Dendritic cell treated with granulocyte-macrophage colony-stimulating factor and Interleukin-4, amounts not matched to agents 40 ng/mL and 50 ng/mL, for 4 days (primary cell): Measurements from ENCODE around the gene KMT2C.
"Not testable (repeated sequence)": the region's sequence is repeated elsewhere in the genome, so short reads cannot be mapped to it uniquely, and the experiment has no call there.

Experiments used
- H3K27ac Mint-ChIP-seq: one replicate; pipeline ENCODE4 v1.8.0; 2022; ENCODE audit warnings: mild to moderate bottlenecking, mixed read lengths
- H3K27me3 Mint-ChIP-seq: one replicate; pipeline ENCODE4 v1.8.0; 2022; ENCODE audit warnings: mild to moderate bottlenecking, mixed read lengths
- H3K36me3 Mint-ChIP-seq: one replicate; pipeline ENCODE4 v1.8.0; 2022; ENCODE audit warnings: low read depth, mixed read lengths
- H3K4me1 Mint-ChIP-seq: one replicate; pipeline ENCODE4 v1.8.0; 2022; ENCODE audit warnings: low read depth, mixed read lengths
- H3K4me3 Mint-ChIP-seq: one replicate; pipeline ENCODE4 v1.8.0; 2022; ENCODE audit warnings: mild to moderate bottlenecking, moderate library complexity, mixed read lengths
- H3K9me3 Mint-ChIP-seq: one replicate; pipeline ENCODE4 v1.8.0; 2022; ENCODE audit warnings: mixed read lengths
- intact Hi-C: fragments of 100-400 bp; cut with micrococcal nuclease; formaldehyde crosslinking; loops from one replicate; pipeline ENCODE4 v1.15.0; 2022

KMT2C gene

DNA sequence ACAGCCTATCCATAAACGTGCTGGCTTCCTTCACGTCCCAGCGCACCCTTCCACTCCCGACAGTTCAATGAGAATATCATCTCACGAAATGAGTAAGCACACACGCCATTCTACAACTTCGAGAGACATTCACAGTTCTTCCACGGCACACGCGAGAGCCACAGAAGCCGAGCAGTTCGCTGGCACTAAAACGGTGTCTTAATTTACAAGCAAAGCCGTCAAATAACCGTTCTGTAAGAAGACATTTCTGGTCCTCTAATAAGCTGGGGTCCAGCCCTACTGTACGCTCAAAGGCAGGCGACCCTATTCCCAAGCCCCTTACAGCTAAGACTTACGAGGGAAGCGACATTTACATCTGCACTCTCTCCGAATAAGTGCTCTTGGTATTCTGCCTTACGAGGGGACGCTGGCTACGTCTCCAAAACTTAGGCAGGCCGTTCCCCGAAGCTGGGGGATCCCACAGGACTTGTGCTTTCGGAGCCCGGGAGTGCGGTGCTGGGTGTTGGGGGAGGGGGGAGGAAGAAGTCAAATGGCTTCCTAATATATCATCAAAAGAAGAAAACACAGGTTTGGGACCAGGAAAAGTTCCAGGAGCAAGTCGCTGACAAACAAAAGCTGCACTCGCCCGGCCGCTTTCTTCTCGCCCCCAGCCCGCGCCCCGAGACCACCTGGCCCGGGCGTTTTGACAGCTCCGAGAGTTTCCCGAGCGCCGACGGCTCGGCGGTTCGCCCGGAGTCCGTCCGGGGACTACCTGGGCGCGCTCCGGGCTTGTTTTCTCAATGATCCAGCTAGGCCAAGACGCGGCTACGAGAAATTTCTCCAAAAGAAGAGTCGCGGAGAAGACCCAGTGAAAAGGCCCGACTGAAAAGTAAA is 1.1 kb downstream of the KMT2C start:
- peaks cover 45% of the 10 kb centered on the region for H3K4me1 Mint-ChIP-seq
- H3K27ac Mint-ChIP-seq: peak overlapping the region; percentile 89
- peaks cover 13% of the 10 kb centered on the region for H3K36me3 Mint-ChIP-seq
- not testable (repeated sequence) for H3K9me3 Mint-ChIP-seq, H3K27me3 Mint-ChIP-seq
- intact Hi-C loops: loop anchor here (10.0 kb wide), 1 partner anchor 240 kb away; the partner anchor contains the start of gene XRCC2
- peak overlapping the region; percentile 88 for H3K4me3 Mint-ChIP-seq

DNA sequence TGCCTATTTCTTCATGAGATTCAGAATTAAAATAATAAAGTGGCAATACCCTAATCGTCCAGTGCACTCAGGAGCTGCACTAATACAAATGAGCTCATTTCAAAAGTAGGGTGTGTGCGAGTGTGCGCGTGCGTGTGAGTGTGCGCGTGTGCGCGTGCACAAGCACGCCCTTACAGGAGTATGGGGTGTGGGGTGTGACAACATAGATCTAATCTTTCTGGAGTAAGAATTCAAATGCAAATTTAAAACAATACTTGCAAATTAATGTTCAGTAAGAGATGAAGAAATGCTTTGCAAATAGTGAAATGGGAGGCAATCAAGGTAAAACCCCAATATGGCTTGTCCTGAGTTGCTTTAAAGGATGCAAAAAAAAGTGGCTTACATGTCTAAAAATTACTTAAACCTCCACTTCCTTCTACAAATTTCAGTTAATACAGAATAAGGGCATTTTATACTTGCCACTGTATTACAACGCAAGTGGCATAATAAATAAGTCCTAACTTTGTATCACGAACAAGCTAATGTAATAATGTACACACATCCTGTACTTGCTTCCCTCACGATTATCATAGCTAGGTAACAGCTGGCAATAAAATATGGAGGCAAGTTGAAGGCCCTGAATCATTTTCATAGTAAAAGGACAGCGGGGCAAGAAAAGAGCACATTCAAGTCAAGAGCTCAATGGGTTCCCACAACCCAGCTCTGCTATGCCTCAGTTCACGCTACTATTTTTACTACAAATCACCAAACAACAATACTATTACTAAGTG is 1.9 kb downstream of the KMT2C start:
- intact Hi-C loops: loop anchor here (10.0 kb wide), 1 partner anchor 241 kb away; the partner anchor contains the start of gene XRCC2
- not testable (repeated sequence) for H3K9me3 Mint-ChIP-seq, H3K27me3 Mint-ChIP-seq
- Mint-ChIP-seq H3K36me3 (peaks cover 13% of the 10 kb centered on the region), H3K27ac (peak overlapping the region; percentile 89), H3K4me3 (peak overlapping the region; percentile 88), H3K4me1 (peaks cover 53% of the 10 kb centered on the region)

DNA sequence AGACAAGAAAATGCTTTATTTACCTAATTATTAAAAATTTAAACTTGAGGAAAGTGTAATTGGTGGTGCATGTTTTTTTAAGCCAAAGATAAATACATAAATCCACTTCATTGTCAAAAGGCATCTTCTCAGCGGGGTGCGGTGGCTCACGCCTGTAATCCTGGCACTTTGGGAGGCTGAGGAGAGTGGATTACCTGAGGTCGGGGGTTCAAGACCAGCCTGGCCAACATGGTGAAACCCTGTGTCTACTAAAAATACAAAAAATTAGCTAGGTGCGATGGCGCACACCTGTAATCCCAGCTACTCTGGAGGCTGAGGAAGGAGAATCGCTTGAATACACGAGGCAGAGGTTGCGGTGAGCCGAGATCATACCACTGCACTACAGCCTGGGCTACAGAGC is 3.1 kb downstream of the KMT2C start:
- peaks cover 54% of the 10 kb centered on the region for H3K4me1 Mint-ChIP-seq
- intact Hi-C loops: loop anchor here (10.0 kb wide), 1 partner anchor 242 kb away; the partner anchor contains the start of gene XRCC2

GRCh38 chr7:152430854-152431253 is 4.9 kb downstream of the KMT2C start:
- Mint-ChIP-seq H3K27me3 (no peaks in the 10 kb centered on the region), H3K4me3 (no peak overlapping the region), H3K9me3 (no peaks in the 10 kb centered on the region), H3K27ac (no peak overlapping the region), H3K36me3 (peaks cover 13% of the 10 kb centered on the region), H3K4me1 (peaks cover 51% of the 10 kb centered on the region)
- intact Hi-C loops: loop anchor here (10.0 kb wide), 1 partner anchor 244 kb away; the partner anchor contains the start of gene XRCC2

More for the DNA sequence above, 3.1 kb downstream of the KMT2C start:
- not testable (repeated sequence) for H3K27me3 Mint-ChIP-seq, H3K27ac Mint-ChIP-seq, H3K4me3 Mint-ChIP-seq, H3K9me3 Mint-ChIP-seq
- peaks cover 13% of the 10 kb centered on the region for H3K36me3 Mint-ChIP-seq

- H3K36me3 Mint-ChIP-seq, H3K27me3 Mint-ChIP-seq, H3K9me3 Mint-ChIP-seq, H3K4me3 Mint-ChIP-seq, H3K27ac Mint-ChIP-seq: not testable (repeated sequence)
- H3K4me1 Mint-ChIP-seq: peaks cover 57% of the 10 kb centered on the region
- intact Hi-C loops: loop anchor here (10.0 kb wide), 1 partner anchor 245 kb away; the partner anchor contains the start of gene XRCC2
Observed at GRCh38 chr7:152430118-152430517, 5.7 kb downstream of the KMT2C start.

GRCh38 chr7:152424348-152425108 is 11.3 kb downstream of the KMT2C start:
- no peaks in the 10 kb centered on the region for H3K9me3 Mint-ChIP-seq
- H3K4me1 Mint-ChIP-seq: peaks cover 69% of the 10 kb centered on the region
- H3K27ac Mint-ChIP-seq: no peak overlapping the region
- no peak overlapping the region for H3K4me3 Mint-ChIP-seq
- no peaks in the 10 kb centered on the region for H3K27me3 Mint-ChIP-seq
- H3K36me3 Mint-ChIP-seq: peaks cover 10% of the 10 kb centered on the region
- intact Hi-C loops: loop anchor here (5.0 to 10.0 kb wide), 2 partner anchors 47 to 90 kb away; no protein-coding TSS in a partner anchor

GRCh38 chr7:152423991-152424347 is 11.8 kb downstream of the KMT2C start:
- Mint-ChIP-seq H3K4me3 (no peak overlapping the region), H3K27me3 (no peaks in the 10 kb centered on the region), H3K9me3 (no peaks in the 10 kb centered on the region), H3K27ac (no peak overlapping the region), H3K36me3 (peaks cover 10% of the 10 kb centered on the region), H3K4me1 (peaks cover 70% of the 10 kb centered on the region)
- intact Hi-C loops: loop anchor here (10.0 kb wide), 1 partner anchor 89 kb away; no protein-coding TSS in a partner anchor

- H3K4me3 Mint-ChIP-seq, H3K27ac Mint-ChIP-seq, H3K9me3 Mint-ChIP-seq, H3K27me3 Mint-ChIP-seq: not testable (repeated sequence)
- Mint-ChIP-seq H3K36me3 (peaks cover 10% of the 10 kb centered on the region), H3K4me1 (peaks cover 65% of the 10 kb centered on the region)
- intact Hi-C loops: loop anchor here (10.0 kb wide), 1 partner anchor 88 kb away; no protein-coding TSS in a partner anchor
Observed at GRCh38 chr7:152423171-152423570, 12.6 kb downstream of the KMT2C start.

GRCh38 chr7:152420950-152421349 is 14.9 kb downstream of the KMT2C start:
- peaks cover 57% of the 10 kb centered on the region for H3K4me1 Mint-ChIP-seq
- peaks cover 10% of the 10 kb centered on the region for H3K36me3 Mint-ChIP-seq
- H3K9me3 Mint-ChIP-seq, H3K4me3 Mint-ChIP-seq, H3K27me3 Mint-ChIP-seq, H3K27ac Mint-ChIP-seq: not testable (repeated sequence)
- intact Hi-C loops: loop anchor here (10.0 kb wide), 1 partner anchor 86 kb away; no protein-coding TSS in a partner anchor

DNA sequence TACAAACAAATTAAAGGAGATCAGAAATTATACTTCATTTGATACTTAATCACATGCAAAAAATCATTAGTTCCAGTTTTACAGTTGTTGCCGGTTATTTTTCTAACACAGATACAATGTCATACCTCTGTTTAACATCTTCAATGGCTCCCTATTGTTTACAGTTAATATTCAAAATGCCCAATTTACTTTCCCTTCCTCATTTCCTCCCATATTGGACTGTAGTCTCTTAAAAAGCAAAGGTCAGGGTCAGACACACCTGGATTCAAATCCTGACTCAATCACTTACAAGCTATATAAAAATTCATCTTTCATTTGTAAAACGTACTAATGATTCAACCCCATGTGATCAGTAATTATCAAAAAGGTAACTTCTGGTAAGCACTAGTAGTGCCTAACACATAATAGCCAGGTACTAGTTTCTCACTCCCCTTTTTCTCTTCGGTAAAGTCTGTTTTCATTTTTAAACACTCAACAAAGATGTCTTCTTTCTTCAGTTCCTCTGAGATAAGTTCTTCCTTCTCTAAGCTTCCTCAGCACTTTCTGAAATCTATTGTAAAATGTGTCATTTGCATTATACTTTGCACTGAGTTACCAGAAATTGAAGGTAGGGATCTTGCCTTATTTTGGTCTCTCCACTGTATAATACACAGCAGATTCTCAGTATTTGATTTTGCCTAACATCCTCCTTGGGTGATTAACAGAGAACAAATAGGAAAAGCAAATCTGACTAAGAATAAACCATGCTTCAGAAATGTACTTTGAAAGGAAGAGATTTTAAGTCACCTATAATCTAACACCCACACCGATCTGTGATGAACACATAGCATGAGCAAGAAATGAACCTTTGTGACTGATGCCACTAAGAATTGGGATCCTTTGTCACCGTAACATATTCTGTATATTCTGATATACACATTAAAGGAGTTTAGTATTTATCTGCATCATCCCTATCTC is 16.1 kb downstream of the KMT2C start:
- intact Hi-C loops: loop anchor here (10.0 kb wide), 1 partner anchor 85 kb away; no protein-coding TSS in a partner anchor
- no peaks in the 10 kb centered on the region for H3K27me3 Mint-ChIP-seq
- no peaks in the 10 kb centered on the region for H3K9me3 Mint-ChIP-seq
- H3K27ac Mint-ChIP-seq: peak overlapping the region; percentile 65
- H3K4me3 Mint-ChIP-seq: peak overlapping the region; percentile 65
- H3K4me1 Mint-ChIP-seq: peaks cover 52% of the 10 kb centered on the region
- peaks cover 10% of the 10 kb centered on the region for H3K36me3 Mint-ChIP-seq

DNA sequence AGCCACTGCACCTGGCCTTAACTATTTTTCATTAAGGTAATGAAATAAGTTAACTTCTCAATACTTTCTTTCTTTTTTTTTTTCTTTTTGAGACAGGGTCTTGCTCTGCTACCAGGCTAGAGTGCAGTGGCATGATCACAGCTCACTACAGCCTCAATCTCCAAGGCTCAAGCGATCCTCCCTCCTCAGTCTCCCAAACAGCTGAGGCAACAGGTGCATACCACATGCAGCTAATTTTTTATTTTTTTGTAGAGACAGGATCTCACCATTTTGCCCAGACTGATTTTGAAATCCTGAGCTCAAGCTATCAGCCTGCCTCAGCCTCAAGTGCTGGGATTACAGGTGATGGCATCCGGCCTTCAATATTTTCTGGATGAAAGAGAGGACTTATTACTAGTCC is 21.0 kb downstream of the KMT2C start:
- Mint-ChIP-seq H3K36me3 (peaks cover 10% of the 10 kb centered on the region), H3K9me3 (no peaks in the 10 kb centered on the region), H3K4me3 (no peak overlapping the region), H3K4me1 (peaks cover 22% of the 10 kb centered on the region), H3K27ac (no peak overlapping the region), H3K27me3 (no peaks in the 10 kb centered on the region)
- intact Hi-C loops: no loop called here

- Mint-ChIP-seq H3K27ac (no peak overlapping the region), H3K4me1 (peaks cover 12% of the 10 kb centered on the region), H3K36me3 (peaks cover 10% of the 10 kb centered on the region), H3K4me3 (no peak overlapping the region), H3K9me3 (no peaks in the 10 kb centered on the region), H3K27me3 (no peaks in the 10 kb centered on the region)
- intact Hi-C loops: no loop called here
Observed at GRCh38 chr7:152411389-152411788, 24.4 kb downstream of the KMT2C start.
